ENCODE data around the gene ZNF771.

- TF ChIP-seq CTCF (IDR thresholded peaks at IDR 0.05; ENCODE audit: low read depth, low read length) (no peak), EZH2phosphoT487 (IDR thresholded peaks at IDR 0.05; ENCODE audit: low read depth) (no peak)
Measured at GRCh38 chr16:30369938-30370455, 37.4 kb upstream of the ZNF771 start.

Measured in OCI-LY3 (cell line).